B cell (primary cell): Measurements from ENCODE around the gene ARHGEF17. TPM values are rescaled to one million over a fixed set of nuclear protein-coding genes. Genes with fewer than 3 reads are reported as not detected.
A peak's percentile ranks its signal among the peaks of the same experiment; 100 is the strongest.

ENCODE experiments used
- ATAC-seq: fragments of 200-7000 bp; cut with Tn5 transposase; one replicate; pipeline ENCODE4 v1.10.0; 2021; ENCODE audit warnings: low read depth, mild to moderate bottlenecking, moderate number of reproducible peaks, moderate library complexity
- CTCF ChIA-PET: fragments of 350-600 bp; sonication (Branson Sonifier 250); formaldehyde crosslinking; loops from one replicate; lab custom pipeline; 2021; ENCODE audit warnings: antibody characterized with exemption, inconsistent platforms; lab: Charles Lee
- POLR2A ChIA-PET: fragments of 350-600 bp; sonication (Branson Sonifier 250); formaldehyde crosslinking; loops from one replicate; lab custom pipeline; 2021; ENCODE audit warnings: antibody characterized with exemption; lab: Charles Lee
- DNase-seq: peaks from one replicate; pipeline ENCODE4 v3.0.0; 2013
- H2AFZ ChIP-seq: 2 replicates; pipeline ENCODE4 v1.6.1; 2012; ENCODE audit warnings: mild to moderate bottlenecking, low read depth, low read length; ENCODE audit not compliant: insufficient read depth, poor library complexity, severe bottlenecking
- H3K27ac ChIP-seq, 2 donors: 1 replicate in 1 of 2; 2 replicates in 1 of 2; pipeline ENCODE4 v1.5.1; 2012 to 2013; ENCODE audit warnings: low read length in 2 of 2, mild to moderate bottlenecking in 2 of 2, moderate library complexity in 1 of 2
- H3K27me3 ChIP-seq, 4 experiments: fragments of 200-600 bp in 1 of 4; sonication (generic) in 1 of 4; replicated peaks in 1 of 4; 1 replicate in 2 of 4; 2 replicates in 2 of 4; pipeline versions ENCODE4 v1.6.1 to v1.7.0; 2013 to 2016; ENCODE audit warnings: low read length in 3 of 4, mild to moderate bottlenecking in 2 of 4, mixed read lengths in 1 of 4, moderate library complexity in 1 of 4; ENCODE audit not compliant: insufficient read depth in 4 of 4, control insufficient read depth in 3 of 4; ENCODE audit errors: control extremely low read depth in 1 of 4
- H3K36me3 ChIP-seq, 2 experiments: replicated peaks in 1 of 2; 1 replicate in 1 of 2; 2 replicates in 1 of 2; pipeline versions ENCODE4 v1.6.1 to v1.7.1; 2013; ENCODE audit warnings: low read length in 1 of 2; ENCODE audit not compliant: insufficient read depth in 2 of 2, control insufficient read depth in 1 of 2; ENCODE audit errors: control extremely low read depth in 1 of 2, extremely low read depth in 1 of 2
- H3K4me1 ChIP-seq, 2 donors: fragments of 200-600 bp in 1 of 2; sonication (generic) in 1 of 2; 1 replicate in 1 of 2; 2 replicates in 1 of 2; pipeline versions ENCODE4 v1.5.1 to v1.6.1; 2013 to 2017; ENCODE audit warnings: low read length in 2 of 2; ENCODE audit not compliant: control insufficient read depth in 2 of 2, insufficient read depth in 2 of 2
- H3K4me2 ChIP-seq: replicated peaks from 2 replicates; pipeline ENCODE3; 2012; ENCODE audit warnings: mild to moderate bottlenecking, low read depth, low read length; ENCODE audit not compliant: poor library complexity, severe bottlenecking
- H3K4me3 ChIP-seq, 5 experiments: fragments of 200-600 bp in 1 of 5; sonication (generic) in 1 of 5; 1 replicate in 3 of 5; 2 replicates in 2 of 5; pipeline versions ENCODE4 v1.5.1 to v1.7.0; 2011 to 2016; ENCODE audit warnings: low read length in 4 of 5, mild to moderate bottlenecking in 4 of 5, low read depth in 2 of 5, control low read depth in 1 of 5, moderate library complexity in 1 of 5; ENCODE audit not compliant: insufficient read depth in 1 of 5; ENCODE audit errors: control extremely low read depth in 1 of 5, extremely low read depth in 1 of 5
- H3K79me2 ChIP-seq: fragments of 200-600 bp; sonication (generic); one replicate; pipeline ENCODE4 v1.6.0; 2016; ENCODE audit warnings: low read length; ENCODE audit not compliant: control insufficient read depth, insufficient read depth
- H3K9ac ChIP-seq: fragments of 200-600 bp; sonication (generic); 2 replicates; pipeline ENCODE4 v1.6.1; 2017; ENCODE audit warnings: mild to moderate bottlenecking, low read length, moderate library complexity
- H3K9me3 ChIP-seq, 3 donors: one replicate each; pipeline versions ENCODE4 v1.6.1 to v1.7.1; 2013; ENCODE audit warnings: low read length in 2 of 3; ENCODE audit not compliant: control insufficient read depth in 2 of 3, insufficient read depth in 1 of 3; ENCODE audit errors: control extremely low read depth in 1 of 3
- H4K20me1 ChIP-seq: 2 replicates; pipeline ENCODE4 v1.6.0; 2012; ENCODE audit warnings: mild to moderate bottlenecking, low read length; ENCODE audit not compliant: insufficient read depth, control insufficient read depth, poor library complexity, severe bottlenecking
- H3K27ac Mint-ChIP-seq: one replicate; pipeline ENCODE4 v1.8.0; 2021; ENCODE audit warnings: mixed read lengths
- H3K27me3 Mint-ChIP-seq: one replicate; pipeline ENCODE4 v1.8.0; 2021; ENCODE audit warnings: mixed read lengths
- H3K4me1 Mint-ChIP-seq: one replicate; pipeline ENCODE4 v1.8.0; 2021; ENCODE audit warnings: mixed read lengths
- H3K4me3 Mint-ChIP-seq: one replicate; pipeline ENCODE4 v1.8.0; 2021; ENCODE audit warnings: mixed read lengths
- H3K9me3 Mint-ChIP-seq: one replicate; pipeline ENCODE4 v1.8.0; 2022; ENCODE audit warnings: mixed read lengths; ENCODE audit not compliant: insufficient read depth
- EZH2 ChIP-seq: IDR thresholded peaks from 2 replicates; pipeline ENCODE4 v1.6.1; 2012; ENCODE audit warnings: borderline replicate concordance, low read depth, mild to moderate bottlenecking, moderate library complexity, low read length; ENCODE audit not compliant: insufficient read depth, poor library complexity, severe bottlenecking
- WGBS: methylation state at CpG from one replicate; pipeline ENCODE4 v1.1.5; 2013; ENCODE audit warnings: missing lambda C conversion rate; ENCODE audit not compliant: insufficient coverage; 5-methylcytosine and 5-hydroxymethylcytosine counted together
- intact Hi-C: fragments of 100-400 bp; cut with micrococcal nuclease; formaldehyde crosslinking; loops from one replicate; pipeline ENCODE4 v1.10.0; 2022
- polyA plus RNA-seq: library from polyadenylated mRNA; depleted of rRNA; stranded (reverse); fragments of >200 nt; gene quantifications from 2 replicates; pipeline ENCODE4 v1.2.3, GENCODE V29; 2012
- total RNA-seq, 2 donors: library from RNA; stranded (reverse); fragments of 120-200 nt in 1 of 2; gene quantifications; 1 replicate in 1 of 2; 2 replicates in 1 of 2; pipeline versions ENCODE4 v1.2.3 to v1.2.4, GENCODE V29; 2013 to 2022
- TF ChIP-seq, protein P1 (sequence below): fragments of 200-600 bp; IDR thresholded peaks from one replicate; pipeline ENCODE4 v1.8.0; 2022; ENCODE audit warnings: antibody characterized with exemption, mild to moderate bottlenecking

The ARHGEF17 gene
- total and polyA plus RNA-seq, 2 donors (not counting 1 experiment from before 2014, with no cell fraction given), result 0.05 TPM; not detected in 1

DNA sequence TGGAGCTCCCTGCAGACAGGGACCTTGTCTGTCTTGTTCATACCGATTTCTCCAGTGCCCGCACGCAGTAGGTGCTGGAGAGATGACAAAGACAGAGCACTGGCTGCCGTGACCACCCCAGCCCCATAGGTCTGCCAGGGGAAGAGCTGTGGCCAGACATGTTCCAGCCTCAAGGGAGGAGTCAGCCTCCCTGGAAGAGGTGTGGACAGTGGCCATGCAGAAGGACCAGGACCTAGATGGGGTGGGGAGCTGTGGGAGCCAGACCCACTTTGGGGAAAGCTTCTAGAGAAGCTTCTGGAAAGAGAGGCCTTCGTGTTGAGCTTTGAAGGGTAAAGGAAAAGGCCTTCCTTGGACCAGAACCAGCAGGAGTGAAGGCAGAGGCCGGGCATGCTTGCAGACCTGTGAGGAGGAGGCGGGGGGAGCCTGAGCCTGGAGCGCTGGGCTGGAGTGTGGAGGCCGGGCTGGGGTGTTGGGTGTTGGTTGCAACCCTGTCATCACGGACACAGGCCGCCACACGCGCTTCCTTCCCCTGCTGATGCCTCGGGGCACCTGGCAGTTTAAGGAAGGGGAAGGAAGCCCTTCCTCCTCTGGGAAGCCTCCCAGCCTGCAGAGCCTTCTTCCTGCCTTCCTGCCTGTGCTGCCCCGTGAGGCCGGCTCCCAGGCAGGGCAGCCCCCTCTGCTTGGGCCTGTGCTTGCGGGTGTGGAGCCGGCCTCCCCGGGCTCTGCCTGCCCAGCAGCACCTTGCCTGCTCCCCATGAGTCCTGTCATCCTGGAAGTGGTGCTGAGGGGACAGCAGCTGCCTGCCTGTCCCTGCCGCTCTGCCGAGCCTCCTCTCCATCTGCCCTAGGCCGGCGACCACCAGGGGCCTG is 80.4 kb downstream of the ARHGEF17 start:
- POLR2A ChIA-PET, result interaction anchor here (0.5 to 1.7 kb wide), 2 partner anchors 9 to 236 kb away, joined by 3 to 5 read pairs; no protein-coding TSS in a partner anchor
- Mint-ChIP-seq H3K9me3 (no peaks in the 10 kb centered on the region), H3K4me1 (peaks cover 80% of the 10 kb centered on the region), H3K4me3 (peak overlapping the region; percentile 100), H3K27me3 (no peaks in the 10 kb centered on the region), H3K27ac (peak overlapping the region; percentile 99)
- H3K9ac ChIP-seq, result peak overlapping the region; percentile 24
- H3K36me3 ChIP-seq, result peaks cover 0 to 46% of the 10 kb centered on the region in 2 experiments
- no peaks in the 10 kb centered on the region for H3K9me3 ChIP-seq
- intact Hi-C loops, result loop anchor here (5.0 kb wide), 1 partner anchor 651 kb away; no protein-coding TSS in a partner anchor
- peak overlapping the region; percentile 98 for H3K27ac ChIP-seq
- peaks cover 55% of the 10 kb centered on the region for H4K20me1 ChIP-seq
- peak overlapping the region; percentile 89 for H3K4me2 ChIP-seq
- peak overlapping the region in 2 of 5 experiments; percentile 2 to 37 for H3K4me3 ChIP-seq
- H3K79me2 ChIP-seq, result peaks cover 83% of the 10 kb centered on the region
- no peaks in the 10 kb centered on the region for H3K27me3 ChIP-seq
- CTCF ChIA-PET, result interaction anchor here (0.9 to 13.9 kb wide), 6 partner anchors 20 to 272 kb away, joined by 3 to 352 read pairs (median 4); partner anchors contain the start of genes ARHGEF17 and RELT
- H2AFZ ChIP-seq, result no peak overlapping the region
- TF ChIP-seq EZH2, result no peak
- TF ChIP-seq, protein P1, sequence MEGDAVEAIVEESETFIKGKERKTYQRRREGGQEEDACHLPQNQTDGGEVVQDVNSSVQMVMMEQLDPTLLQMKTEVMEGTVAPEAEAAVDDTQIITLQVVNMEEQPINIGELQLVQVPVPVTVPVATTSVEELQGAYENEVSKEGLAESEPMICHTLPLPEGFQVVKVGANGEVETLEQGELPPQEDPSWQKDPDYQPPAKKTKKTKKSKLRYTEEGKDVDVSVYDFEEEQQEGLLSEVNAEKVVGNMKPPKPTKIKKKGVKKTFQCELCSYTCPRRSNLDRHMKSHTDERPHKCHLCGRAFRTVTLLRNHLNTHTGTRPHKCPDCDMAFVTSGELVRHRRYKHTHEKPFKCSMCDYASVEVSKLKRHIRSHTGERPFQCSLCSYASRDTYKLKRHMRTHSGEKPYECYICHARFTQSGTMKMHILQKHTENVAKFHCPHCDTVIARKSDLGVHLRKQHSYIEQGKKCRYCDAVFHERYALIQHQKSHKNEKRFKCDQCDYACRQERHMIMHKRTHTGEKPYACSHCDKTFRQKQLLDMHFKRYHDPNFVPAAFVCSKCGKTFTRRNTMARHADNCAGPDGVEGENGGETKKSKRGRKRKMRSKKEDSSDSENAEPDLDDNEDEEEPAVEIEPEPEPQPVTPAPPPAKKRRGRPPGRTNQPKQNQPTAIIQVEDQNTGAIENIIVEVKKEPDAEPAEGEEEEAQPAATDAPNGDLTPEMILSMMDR, result no peak
- WGBS, result 38% methylated on average over 18 of the region's 23 CpGs
- DNase-seq (peak; percentile 55), ATAC-seq (no peak)
- H3K4me1 ChIP-seq, result peaks cover 71 to 87% of the 10 kb centered on the region in 2 donors
